Measurements from ENCODE around the gene ISYNA1. TPM values are rescaled to one million over a fixed set of nuclear protein-coding genes. Genes with fewer than 3 reads are reported as not detected.

ISYNA1 gene
- total and polyA plus RNA-seq, 2 of the 4 experiments (the other 2 are of a cell fraction): 3.4 to 24.7 TPM

GRCh38 chr19:18441804-18442788 lies 4.2 kb upstream of the ISYNA1 start (continued):
- TF ChIP-seq, protein P1, sequence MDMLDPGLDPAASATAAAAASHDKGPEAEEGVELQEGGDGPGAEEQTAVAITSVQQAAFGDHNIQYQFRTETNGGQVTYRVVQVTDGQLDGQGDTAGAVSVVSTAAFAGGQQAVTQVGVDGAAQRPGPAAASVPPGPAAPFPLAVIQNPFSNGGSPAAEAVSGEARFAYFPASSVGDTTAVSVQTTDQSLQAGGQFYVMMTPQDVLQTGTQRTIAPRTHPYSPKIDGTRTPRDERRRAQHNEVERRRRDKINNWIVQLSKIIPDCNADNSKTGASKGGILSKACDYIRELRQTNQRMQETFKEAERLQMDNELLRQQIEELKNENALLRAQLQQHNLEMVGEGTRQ (IDR thresholded peaks at IDR 0.05; ENCODE audit: low read depth, low read length): no peak
- TF ChIP-seq FOS (IDR thresholded peaks at IDR 0.05; ENCODE audit: low read depth, low read length): no peak
